CD14-positive monocyte (primary cell): ENCODE measurements around the gene ARHGAP32. TPM values are rescaled to one million over a fixed set of nuclear protein-coding genes. Genes with fewer than 3 reads are reported as not detected.

Experiments used
- DNase-seq, 3 donors: peaks; one replicate each; pipeline ENCODE4 v3.0.0-alpha.2; 2011 to 2022
- H2AFZ ChIP-seq: 2 replicates; pipeline ENCODE4 v1.6.0; 2012; ENCODE audit warnings: mild to moderate bottlenecking, low read depth, low read length, inconsistent platforms; ENCODE audit not compliant: insufficient read depth, poor library complexity, severe bottlenecking
- H3K27ac ChIP-seq, 2 donors: 1 replicate in 1 of 2; 2 replicates in 1 of 2; pipeline ENCODE4 v1.5.1; 2012 to 2013; ENCODE audit warnings: low read length in 2 of 2, control low read depth in 1 of 2, inconsistent platforms in 1 of 2, low read depth in 1 of 2, mild to moderate bottlenecking in 1 of 2
- H3K27me3 ChIP-seq, 2 donors: one replicate each; pipeline versions ENCODE4 v1.6.0 to v1.6.1; 2011 to 2013; ENCODE audit warnings: low read length in 2 of 2; ENCODE audit not compliant: control insufficient read depth in 2 of 2, insufficient read depth in 2 of 2
- H3K36me3 ChIP-seq, 2 donors: replicated peaks in 1 of 2; 1 replicate in 1 of 2; 2 replicates in 1 of 2; pipeline versions ENCODE4 v1.5.1 to v1.6.1; 2012 to 2013; ENCODE audit warnings: low read length in 2 of 2, control low read depth in 1 of 2, inconsistent platforms in 1 of 2, mild to moderate bottlenecking in 1 of 2; ENCODE audit not compliant: insufficient read depth in 2 of 2, control insufficient read depth in 1 of 2
- H3K4me1 ChIP-seq, 2 donors: 1 replicate in 1 of 2; 2 replicates in 1 of 2; pipeline versions ENCODE4 v1.5.1 to v1.6.1; 2012 to 2013; ENCODE audit warnings: low read length in 2 of 2, control low read depth in 1 of 2, inconsistent platforms in 1 of 2, mild to moderate bottlenecking in 1 of 2, moderate library complexity in 1 of 2; ENCODE audit not compliant: insufficient read depth in 2 of 2, control insufficient read depth in 1 of 2
- H3K4me2 ChIP-seq: replicated peaks from 2 replicates; pipeline ENCODE3; 2012; ENCODE audit warnings: low read length, moderate library complexity, mild to moderate bottlenecking; ENCODE audit not compliant: poor library complexity, severe bottlenecking; ENCODE audit errors: extremely low read depth
- H3K4me3 ChIP-seq, 3 experiments: fragments of 200-600 bp in 1 of 3; sonication (generic) in 1 of 3; replicated peaks in 1 of 3; 1 replicate in 2 of 3; 2 replicates in 1 of 3; pipeline ENCODE4 v1.5.1; 2011 to 2013; ENCODE audit warnings: low read length in 3 of 3, mild to moderate bottlenecking in 3 of 3, control low read depth in 2 of 3, low read depth in 2 of 3, inconsistent platforms in 1 of 3, moderate library complexity in 1 of 3
- H3K79me2 ChIP-seq: 2 replicates; pipeline ENCODE4 v1.6.0; 2012; ENCODE audit warnings: mild to moderate bottlenecking, control low read depth, inconsistent platforms, low read length, moderate library complexity; ENCODE audit not compliant: insufficient read depth
- H3K9ac ChIP-seq: 2 replicates; pipeline ENCODE4 v1.6.0; 2017; ENCODE audit warnings: low read length, mild to moderate bottlenecking; ENCODE audit not compliant: insufficient read depth, poor library complexity, severe bottlenecking
- H3K9me3 ChIP-seq, 2 donors: replicated peaks in 1 of 2; 1 replicate in 1 of 2; 2 replicates in 1 of 2; pipeline versions ENCODE4 v1.5.1 to v1.6.1; 2012 to 2013; ENCODE audit warnings: low read length in 2 of 2, control low read depth in 1 of 2; ENCODE audit not compliant: control insufficient read depth in 1 of 2, insufficient read depth in 1 of 2
- H4K20me1 ChIP-seq: 2 replicates; pipeline ENCODE4 v1.6.0; 2012; ENCODE audit warnings: mild to moderate bottlenecking, low read length, control low read depth, moderate library complexity; ENCODE audit not compliant: insufficient read depth
- H3K27ac Mint-ChIP-seq, 7 donors: one replicate each; pipeline ENCODE4 v1.8.0; 2020; ENCODE audit warnings: mild to moderate bottlenecking in 7 of 7, mixed read lengths in 7 of 7, moderate library complexity in 6 of 7, inconsistent platforms in 2 of 7
- H3K27me3 Mint-ChIP-seq, 3 donors: one replicate each; pipeline ENCODE4 v1.8.0; 2021 to 2022; ENCODE audit warnings: low read depth in 3 of 3, mild to moderate bottlenecking in 3 of 3, mixed read lengths in 3 of 3, moderate library complexity in 3 of 3, inconsistent platforms in 1 of 3
- H3K36me3 Mint-ChIP-seq, 2 donors: one replicate each; pipeline ENCODE4 v1.8.0; 2020; ENCODE audit warnings: mixed read lengths in 2 of 2, inconsistent platforms in 1 of 2, mild to moderate bottlenecking in 1 of 2
- H3K4me1 Mint-ChIP-seq: one replicate; pipeline ENCODE4 v1.8.0; 2020; ENCODE audit warnings: mild to moderate bottlenecking, mixed read lengths
- H3K4me3 Mint-ChIP-seq, 2 donors: one replicate each; pipeline ENCODE4 v1.8.0; 2020; ENCODE audit warnings: mild to moderate bottlenecking in 2 of 2, mixed read lengths in 2 of 2, moderate library complexity in 1 of 2
- H3K9me3 Mint-ChIP-seq, 7 donors: one replicate each; pipeline ENCODE4 v1.8.0; 2020 to 2022; ENCODE audit warnings: mixed read lengths in 7 of 7, mild to moderate bottlenecking in 6 of 7, moderate library complexity in 6 of 7, inconsistent platforms in 2 of 7
- CTCF ChIP-seq: fragments of 200-600 bp; IDR thresholded peaks from one replicate; pipeline ENCODE4 v1.8.0; 2022; ENCODE audit warnings: antibody characterized with exemption, mild to moderate bottlenecking
- WGBS: methylation state at CpG from one replicate; pipeline ENCODE4 v1.1.5; 2013; ENCODE audit warnings: missing lambda C conversion rate; ENCODE audit not compliant: insufficient coverage; 5-methylcytosine and 5-hydroxymethylcytosine counted together
- intact Hi-C, 2 donors: fragments of 100-400 bp; cut with micrococcal nuclease; formaldehyde crosslinking; loops; one replicate each; pipeline versions ENCODE4 v1.15.0 to v1.15.1; 2023
- polyA plus RNA-seq, 3 donors: library from polyadenylated mRNA; depleted of rRNA in 1 of 3; unstranded in 2 of 3; stranded (reverse) in 1 of 3; fragments of 300-500 nt in 2 of 3; fragments of >200 nt in 1 of 3; fragmentation: Illumina TruSeq in 2 of 3; gene quantifications; 1 replicate in 2 of 3; 2 replicates in 1 of 3; pipeline ENCODE4 v1.2.3, GENCODE V29; 2012 to 2021

The ARHGAP32 gene
- polyA plus RNA-seq, 3 donors: 0.13 to 3.4 (median 0.72) TPM

DNA sequence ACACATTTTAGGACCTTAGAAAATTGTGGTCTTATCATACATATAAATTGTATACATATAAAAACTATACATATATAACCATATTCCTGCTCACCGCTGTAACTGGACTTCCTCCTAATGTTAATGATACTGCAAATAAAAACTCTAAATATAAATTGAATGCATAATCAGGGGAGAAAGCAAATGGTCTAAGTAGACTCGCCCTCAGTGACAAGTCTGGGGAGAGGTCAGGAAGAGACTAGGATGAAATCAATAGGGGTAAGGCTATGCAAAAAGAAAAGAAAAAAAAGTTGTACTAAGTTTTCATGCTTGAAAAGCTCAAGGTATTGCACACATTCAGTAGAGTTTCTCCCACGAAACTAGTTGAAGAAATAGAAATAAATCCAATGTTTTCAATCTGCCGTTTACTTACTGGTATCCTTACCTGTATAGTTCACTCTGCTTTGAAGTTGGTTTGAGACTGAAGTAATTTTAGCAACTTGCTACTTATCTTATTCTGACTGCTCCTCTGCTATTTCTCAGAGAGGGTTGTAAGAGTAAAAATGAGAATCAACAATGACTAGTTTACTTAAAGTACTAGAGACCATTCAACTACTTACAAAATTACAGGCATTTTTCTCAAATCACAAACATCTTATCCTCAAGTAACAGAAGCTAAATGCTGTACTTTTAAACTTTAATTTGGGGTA, 12.2 kb upstream of the ARHGAP32 start:
- Histone ChIP-seq H3K79me2 (no peaks in the 10 kb centered on the region), H3K4me1 (no peaks in the 10 kb centered on the region), H3K9me3 (peaks cover 9 to 10% of the 10 kb centered on the region in 2 donors), H3K27ac (no peak overlapping the region), H3K27me3 (no peaks in the 10 kb centered on the region), H4K20me1 (no peaks in the 10 kb centered on the region), H3K4me3 (no peak overlapping the region), H3K36me3 (no peaks in the 10 kb centered on the region), H2AFZ (no peak overlapping the region), H3K4me2 (no peak overlapping the region), H3K9ac (no peak overlapping the region)
- no peak for TF ChIP-seq CTCF
- H3K9me3 Mint-ChIP-seq: peaks cover 5 to 13% (median 11%) of the 10 kb centered on the region in 7 donors
- WGBS: 83% methylated on average over 1 of the region's 4 CpGs
- no peaks in the 10 kb centered on the region for H3K4me1 Mint-ChIP-seq
- no peak overlapping the region for H3K4me3 Mint-ChIP-seq
- H3K36me3 Mint-ChIP-seq: peaks cover 4% of the 10 kb centered on the region in 2 donors
- no peak for DNase-seq
- intact Hi-C loops: no loop called here
- no peak overlapping the region for H3K27ac Mint-ChIP-seq
- no peaks in the 10 kb centered on the region for H3K27me3 Mint-ChIP-seq

GRCh38 chr11:129202646-129203045, 10.5 kb upstream of the ARHGAP32 start:
- Mint-ChIP-seq H3K4me3 (no peak overlapping the region), H3K27ac (no peak overlapping the region), H3K36me3 (peaks cover 4% of the 10 kb centered on the region in 2 donors), H3K9me3 (peaks cover 12 to 18% (median 15%) of the 10 kb centered on the region in 7 donors), H3K27me3 (no peaks in the 10 kb centered on the region), H3K4me1 (no peaks in the 10 kb centered on the region)
- no peaks in the 10 kb centered on the region for H3K27me3 ChIP-seq
- H3K27ac ChIP-seq: no peak overlapping the region
- H3K4me2 ChIP-seq: no peak overlapping the region
- H3K36me3 ChIP-seq: no peaks in the 10 kb centered on the region
- no peak for DNase-seq
- H4K20me1 ChIP-seq: no peaks in the 10 kb centered on the region
- no peak overlapping the region for H3K4me3 ChIP-seq
- peaks cover 11 to 12% of the 10 kb centered on the region in 2 donors for H3K9me3 ChIP-seq
- intact Hi-C loops: no loop called here
- H2AFZ ChIP-seq: no peak overlapping the region
- no peaks in the 10 kb centered on the region for H3K79me2 ChIP-seq
- no peaks in the 10 kb centered on the region for H3K4me1 ChIP-seq
- WGBS: 48% methylated on average over 2 of the region's 5 CpGs
- no peak overlapping the region for H3K9ac ChIP-seq
- no peak for TF ChIP-seq CTCF
